A549 (cell line): ENCODE data around the gene PROK2. TPM values are rescaled to one million over a fixed set of nuclear protein-coding genes. Genes with fewer than 3 reads are reported as not detected.
A peak's percentile ranks its signal among the peaks of the same experiment; 100 is the strongest.

ENCODE experiments used
- ATAC-seq, 2 experiments: fragments of 200-7000 bp in 1 of 2; fragments of >200 bp in 1 of 2; cut with Nextera tagmentation in 1 of 2; cut with Tn5 transposase in 1 of 2; 3 replicates each; pipeline versions ENCODE4 v1.8.0 to v1.9.1; 2018 to 2020; ENCODE audit warnings: mild to moderate bottlenecking in 1 of 2, moderate library complexity in 1 of 2
- CTCF ChIA-PET: fragments of 300-600 bp; sonication (Branson Sonifier 250); formaldehyde crosslinking; extraction: SDS; loops from one replicate; lab custom pipeline; 2021; ENCODE audit warnings: antibody characterized with exemption, inconsistent platforms; lab: Yijun Ruan, JAX
- POLR2A ChIA-PET: fragments of 350-600 bp; formaldehyde crosslinking; extraction: SDS; loops from one replicate; lab custom pipeline; 2021; ENCODE audit warnings: antibody characterized with exemption, inconsistent platforms; lab: Yijun Ruan, JAX
- DNase-seq, 2 experiments: peaks; one replicate each; pipeline versions ENCODE4 v3.0.0 to v3.0.0-alpha.2; 2011 to 2016; ENCODE audit warnings: low read depth in 1 of 2, low spot score in 1 of 2
- FAIRE-seq: peaks from 2 replicates; lab custom pipeline; 2011; peaks lifted over from hg19 to GRCh38; lab: Jason Lieb, UNC
- H3K27ac ChIP-seq, 2 experiments: fragments of >200 bp; sonication (Bioruptor Twin); formaldehyde crosslinking; 3 replicates each; pipeline ENCODE4 v1.5.1; 2016 to 2017
- H3K4me1 ChIP-seq: fragments of >200 bp; sonication (Bioruptor Twin); formaldehyde crosslinking; 3 replicates; pipeline ENCODE4 v1.6.1; 2016
- H3K4me2 ChIP-seq: fragments of >200 bp; sonication (Bioruptor Twin); formaldehyde crosslinking; 3 replicates; pipeline ENCODE4 v1.6.1; 2016
- H3K4me3 ChIP-seq: fragments of >200 bp; sonication (Bioruptor Twin); formaldehyde crosslinking; 3 replicates; pipeline ENCODE4 v1.5.1; 2016
- H3K9me3 ChIP-seq: fragments of >200 bp; sonication (Bioruptor Twin); formaldehyde crosslinking; 3 replicates; pipeline ENCODE4 v1.6.1; 2016
- BCL3 ChIP-seq: fragments of >200 bp; sonication (Bioruptor Twin); formaldehyde crosslinking; IDR thresholded peaks from 3 replicates; pipeline ENCODE4 v1.6.1; 2016
- CBX2 ChIP-seq: fragments of 200-600 bp; sonication (generic); IDR thresholded peaks from 2 replicates; pipeline ENCODE4 v1.6.1; 2016; ENCODE audit warnings: low read depth, mild to moderate bottlenecking, borderline replicate concordance
- CBX8 ChIP-seq: fragments of 200-600 bp; sonication (generic); IDR thresholded peaks from 2 replicates; pipeline ENCODE4 v1.6.1; 2016
- EP300 ChIP-seq, 2 experiments: fragments of >200 bp; sonication (Bioruptor Twin); formaldehyde crosslinking; IDR thresholded peaks; 2 replicates in 1 of 2; 3 replicates in 1 of 2; pipeline ENCODE4 v1.6.1; 2016 to 2017
- ESRRA ChIP-seq: fragments of 150-350 bp; IDR thresholded peaks from 2 replicates; pipeline ENCODE4 v1.6.1; 2014; ENCODE audit warnings: mild to moderate bottlenecking, low read length, borderline replicate concordance
- FOSB ChIP-seq: fragments of 250-450 bp; sonication (Bioruptor Pico); IDR thresholded peaks from 2 replicates; pipeline ENCODE4 v1.5.0; 2020; ENCODE audit warnings: mild to moderate bottlenecking, moderate library complexity
- FOSL2 ChIP-seq, 2 experiments: fragments of 450-650 bp in 1 of 2; fragments of >200 bp in 1 of 2; sonication (Bioruptor Twin) in 1 of 2; formaldehyde crosslinking; IDR thresholded peaks; 2 replicates each; pipeline versions ENCODE4 v1.5.0 to v1.6.1; 2016 to 2020; ENCODE audit warnings: mild to moderate bottlenecking in 1 of 2, moderate library complexity in 1 of 2
- HDAC2 ChIP-seq: fragments of 200-600 bp; sonication (generic); IDR thresholded peaks from 2 replicates; pipeline ENCODE4 v1.6.1; 2016
- HOXA7 ChIP-seq: fragments of 250-450 bp; sonication (Bioruptor Pico); IDR thresholded peaks from 2 replicates; pipeline ENCODE4 v1.5.0; 2020; ENCODE audit warnings: mild to moderate bottlenecking, moderate library complexity
- HOXB5 ChIP-seq: fragments of 250-450 bp; sonication (Bioruptor Pico); IDR thresholded peaks from 2 replicates; pipeline ENCODE4 v1.5.0; 2020; ENCODE audit warnings: mild to moderate bottlenecking, moderate library complexity
- JUN ChIP-seq, 2 experiments: fragments of >200 bp; sonication (Bioruptor Twin); formaldehyde crosslinking; IDR thresholded peaks; 2 replicates in 1 of 2; 3 replicates in 1 of 2; pipeline ENCODE4 v1.6.1; 2016 to 2017
- JUNB ChIP-seq: fragments of >200 bp; sonication (Bioruptor Twin); formaldehyde crosslinking; IDR thresholded peaks from 2 replicates; pipeline ENCODE4 v1.6.1; 2016
- KDM1A ChIP-seq: fragments of 200-600 bp; sonication (generic); IDR thresholded peaks from 2 replicates; pipeline ENCODE4 v1.6.1; 2016; ENCODE audit warnings: low read depth, mild to moderate bottlenecking
- MAX ChIP-seq: IDR thresholded peaks from 2 replicates; pipeline ENCODE4 v1.6.1; 2012
- PBX3 ChIP-seq: IDR thresholded peaks from 2 replicates; pipeline ENCODE4 v1.6.1; 2012
- RNF2 ChIP-seq: fragments of 200-600 bp; sonication (generic); IDR thresholded peaks from 2 replicates; pipeline ENCODE4 v1.6.1; 2016; ENCODE audit warnings: low read depth, mild to moderate bottlenecking, antibody characterized with exemption, moderate library complexity, borderline replicate concordance
- ZC3H11A ChIP-seq: fragments of 450-650 bp; IDR thresholded peaks from 2 replicates; pipeline ENCODE4 v1.6.1; 2014; ENCODE audit warnings: antibody characterized with exemption, mild to moderate bottlenecking
- ZFP36 ChIP-seq: fragments of 450-650 bp; IDR thresholded peaks from 2 replicates; pipeline ENCODE4 v1.6.1; 2014; ENCODE audit warnings: borderline replicate concordance; ENCODE audit not compliant: partially characterized antibody
- WGBS: methylation state at CpG from one replicate; pipeline ENCODE4 v1.1.6; 2017; ENCODE audit errors: missing lambda C conversion rate; 5-methylcytosine and 5-hydroxymethylcytosine counted together
- polyA plus RNA-seq, 4 experiments: library from polyadenylated mRNA; depleted of rRNA in 3 of 4; stranded (reverse); fragments of >200 nt; fragmentation: RNase III in 1 of 4; extraction: RNeasy Plus Mini Kit Qiagen cat#74134 plus additional on column Dnase treatment in 1 of 4; gene quantifications; 2 replicates in 3 of 4; 3 replicates in 1 of 4; pipeline ENCODE4 v1.2.3, GENCODE V29; 2011 to 2017

Gene PROK2
- polyA plus RNA-seq, 2 of the 4 experiments (the other 2 are of a cell fraction): not detected

GRCh38 chr3:71726146-71726545 lies 58.8 kb downstream of the PROK2 start:
- Histone ChIP-seq H3K4me3 (no peak overlapping the region), H3K27ac (no peak overlapping the region), H3K9me3 (no peaks in the 10 kb centered on the region), H3K4me1 (peaks cover 7% of the 10 kb centered on the region), H3K4me2 (no peak overlapping the region)
- no peak for TF ChIP-seq JUNB
- ChIA-PET POLR2A (no interaction called here), CTCF (interaction anchor here (2.2 kb wide), 1 partner anchor 15 kb away, joined by 8 read pairs; no protein-coding TSS in a partner anchor)
- WGBS: 89% methylated on average over 8 of the region's 8 CpGs
- DNase-seq: no peak
- FAIRE-seq: no peak
- ATAC-seq: no peak

- H3K27ac ChIP-seq: peak within 1 kb of the TSS; percentile 82 to 90
- H3K4me1 ChIP-seq: peaks cover 7% of the 10 kb centered on the region
- WGBS: 50% methylated on average over 10 of the region's 80 CpGs
- no peaks in the 10 kb centered on the region for H3K9me3 ChIP-seq
- FAIRE-seq (no peak), ATAC-seq (peak; percentile 51 to 69), DNase-seq (peak in 1 of 2 experiments; percentile 54)
- H3K4me3 ChIP-seq: peak within 1 kb of the TSS; percentile 83
- H3K4me2 ChIP-seq: peak within 1 kb of the TSS; percentile 96
- CTCF ChIA-PET: interaction anchor here (0.8 to 3.6 kb wide), 3 partner anchors 14 to 34 kb away, joined by 3 to 17 read pairs (median 8); no protein-coding TSS in a partner anchor
- POLR2A ChIA-PET: no interaction called here
- TF ChIP-seq MAX (no peak), FOSL2 (IDR thresholded peaks at IDR 0.05) (0 out of 2 replicates have a peak, but pooled peaks have one; percentile 16), FOSL2 (CRISPR knock-in tag; IDR thresholded peaks at IDR 0.05) (no peak), PBX3 (no peak), ESRRA (no peak), CBX2 (no peak)
Measured at GRCh38 chr3:71725271-71725991, 59.5 kb downstream of the PROK2 start, which contains the start of gene EIF4E3. Gene EIF4E3 (minus strand): TSS chr3:71725402. CDS start chr3:71725367, 35 bp downstream.

GRCh38 chr3:71724584-71725270 lies 60.2 kb downstream of the PROK2 start:
- POLR2A ChIA-PET: no interaction called here
- no peak for FAIRE-seq

GRCh38 chr3:71724171-71724453 lies 60.8 kb downstream of the PROK2 start:
- POLR2A ChIA-PET: no interaction called here

More at GRCh38 chr3:71724584-71725270, 60.2 kb downstream of the PROK2 start:
- Histone ChIP-seq H3K4me1 (peaks cover 7% of the 10 kb centered on the region), H3K4me2 (peak overlapping the region; percentile 96), H3K9me3 (no peaks in the 10 kb centered on the region), H3K27ac (peak overlapping the region; percentile 82 to 90), H3K4me3 (peak overlapping the region; percentile 83)
- 3% methylated on average over 22 of the region's 73 CpGs for WGBS
- ATAC-seq (peak; percentile 78 to 81), DNase-seq (peak; percentile 9 to 44)
- TF ChIP-seq EP300 (IDR thresholded peaks at IDR 0.05): no peak
- TF ChIP-seq BCL3: no peak
- no peak for TF ChIP-seq FOSB
- TF ChIP-seq HOXA7 (CRISPR knock-in tag): no peak
- TF ChIP-seq JUN (IDR thresholded peaks at IDR 0.05): 0 out of 5 replicates have a peak, but pooled peaks of 1 of the 2 experiments have one; percentile 19
- TF ChIP-seq ZC3H11A: no peak
- TF ChIP-seq KDM1A: no peak
- no peak for TF ChIP-seq HDAC2
- TF ChIP-seq HOXB5 (CRISPR knock-in tag): no peak
- CTCF ChIA-PET: interaction anchor here (0.8 to 3.6 kb wide), 3 partner anchors 13 to 35 kb away, joined by 3 to 17 read pairs (median 3); no protein-coding TSS in a partner anchor

More at GRCh38 chr3:71724171-71724453, 60.8 kb downstream of the PROK2 start:
- H3K9me3 ChIP-seq: no peaks in the 10 kb centered on the region
- no peak for ATAC-seq
- TF ChIP-seq ZFP36 (no peak), RNF2 (0 out of 2 replicates have a peak, but pooled peaks have one; percentile 13), CBX8 (0 out of 2 replicates have a peak, but pooled peaks have one; percentile 61)
- peak overlapping the region; percentile 96 for H3K4me2 ChIP-seq
- CTCF ChIA-PET: interaction anchor here (0.8 to 3.6 kb wide), 3 partner anchors 13 to 35 kb away, joined by 3 to 17 read pairs (median 3); no protein-coding TSS in a partner anchor
- FAIRE-seq: no peak
- no peak for DNase-seq
- peak overlapping the region; percentile 83 for H3K4me3 ChIP-seq
- H3K27ac ChIP-seq: no peak overlapping the region
- peaks cover 7% of the 10 kb centered on the region for H3K4me1 ChIP-seq
